Measurements from ENCODE around the gene DIP2C. TPM values are rescaled to one million over a fixed set of nuclear protein-coding genes. Genes with fewer than 3 reads are reported as not detected.
"Not testable (repeated sequence)": the region's sequence is repeated elsewhere in the genome, so short reads cannot be mapped to it uniquely, and the experiment has no call there.

The DIP2C gene
- total RNA-seq, 1 donor from 2014 or later = 30.8 TPM

DNA sequence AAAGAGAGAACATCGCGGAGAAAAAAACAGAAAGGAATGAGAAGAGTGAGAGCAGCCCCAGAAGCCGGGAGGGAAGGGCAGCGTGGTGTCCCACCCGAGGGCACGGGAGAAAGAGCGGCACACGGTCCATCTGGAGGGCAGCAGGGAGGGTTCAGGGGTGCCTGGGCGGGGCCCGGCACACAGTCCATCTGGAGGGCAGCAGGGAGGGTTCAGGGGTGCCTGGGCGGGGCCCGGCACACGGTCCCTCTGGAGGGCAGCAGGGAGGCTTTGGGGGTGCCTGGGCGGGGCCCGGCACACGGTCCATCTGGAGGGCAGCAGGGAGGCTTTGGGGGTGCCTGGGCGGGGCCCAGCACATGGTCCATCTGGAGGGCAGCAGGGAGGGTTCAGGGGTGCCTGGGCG is 381.8 kb downstream of the DIP2C start:
- Histone ChIP-seq H3K27ac (replicated peaks) (no peak overlapping the region), H3K9me3 (replicated peaks) (no peaks in the 10 kb centered on the region), H3K27me3 (ENCODE audit: low read depth) (no peaks in the 10 kb centered on the region), H3K4me3 (no peak overlapping the region), H3K36me3 (peaks cover 25% of the 10 kb centered on the region), H3K4me1 (peaks cover 11% of the 10 kb centered on the region)
- intact Hi-C loops (cut with micrococcal nuclease) = no loop called here
- TF ChIP-seq, protein P1, sequence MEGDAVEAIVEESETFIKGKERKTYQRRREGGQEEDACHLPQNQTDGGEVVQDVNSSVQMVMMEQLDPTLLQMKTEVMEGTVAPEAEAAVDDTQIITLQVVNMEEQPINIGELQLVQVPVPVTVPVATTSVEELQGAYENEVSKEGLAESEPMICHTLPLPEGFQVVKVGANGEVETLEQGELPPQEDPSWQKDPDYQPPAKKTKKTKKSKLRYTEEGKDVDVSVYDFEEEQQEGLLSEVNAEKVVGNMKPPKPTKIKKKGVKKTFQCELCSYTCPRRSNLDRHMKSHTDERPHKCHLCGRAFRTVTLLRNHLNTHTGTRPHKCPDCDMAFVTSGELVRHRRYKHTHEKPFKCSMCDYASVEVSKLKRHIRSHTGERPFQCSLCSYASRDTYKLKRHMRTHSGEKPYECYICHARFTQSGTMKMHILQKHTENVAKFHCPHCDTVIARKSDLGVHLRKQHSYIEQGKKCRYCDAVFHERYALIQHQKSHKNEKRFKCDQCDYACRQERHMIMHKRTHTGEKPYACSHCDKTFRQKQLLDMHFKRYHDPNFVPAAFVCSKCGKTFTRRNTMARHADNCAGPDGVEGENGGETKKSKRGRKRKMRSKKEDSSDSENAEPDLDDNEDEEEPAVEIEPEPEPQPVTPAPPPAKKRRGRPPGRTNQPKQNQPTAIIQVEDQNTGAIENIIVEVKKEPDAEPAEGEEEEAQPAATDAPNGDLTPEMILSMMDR (IDR thresholded peaks at IDR 0.05; ENCODE audit: borderline replicate concordance) = no peak
- no peak for DNase-seq

- intact Hi-C loops (cut with micrococcal nuclease) = no loop called here
- Histone ChIP-seq H3K27ac (replicated peaks) (no peak overlapping the region), H3K36me3 (peaks cover 25% of the 10 kb centered on the region), H3K9me3 (replicated peaks) (no peaks in the 10 kb centered on the region), H3K27me3 (ENCODE audit: low read depth) (no peaks in the 10 kb centered on the region), H3K4me3 (no peak overlapping the region), H3K4me1 (peaks cover 11% of the 10 kb centered on the region)
- TF ChIP-seq, protein P1 (IDR thresholded peaks at IDR 0.05; ENCODE audit: borderline replicate concordance) = no peak
- DNase-seq = no peak
Measured at GRCh38 chr10:306675-307185, 382.7 kb downstream of the DIP2C start.

- Histone ChIP-seq H3K4me3 (no peak overlapping the region), H3K27me3 (ENCODE audit: low read depth) (no peaks in the 10 kb centered on the region), H3K27ac (replicated peaks) (no peak overlapping the region), H3K4me1 (peaks cover 11% of the 10 kb centered on the region), H3K9me3 (replicated peaks) (no peaks in the 10 kb centered on the region), H3K36me3 (peaks cover 25% of the 10 kb centered on the region)
- TF ChIP-seq, protein P1 (IDR thresholded peaks at IDR 0.05; ENCODE audit: borderline replicate concordance) = no peak
- no peak for DNase-seq
- intact Hi-C loops (cut with micrococcal nuclease) = no loop called here
Measured at GRCh38 chr10:306007-306674, 383.3 kb downstream of the DIP2C start.

GRCh38 chr10:305034-305433 is 384.4 kb downstream of the DIP2C start:
- Histone ChIP-seq H3K4me3 (no peak overlapping the region), H3K27me3 (ENCODE audit: low read depth) (no peaks in the 10 kb centered on the region), H3K9me3 (replicated peaks) (no peaks in the 10 kb centered on the region), H3K36me3 (peaks cover 22% of the 10 kb centered on the region), H3K4me1 (peaks cover 11% of the 10 kb centered on the region), H3K27ac (replicated peaks) (no peak overlapping the region)
- no peak for DNase-seq
- intact Hi-C loops (cut with micrococcal nuclease) = no loop called here
- TF ChIP-seq, protein P1 (IDR thresholded peaks at IDR 0.05; ENCODE audit: borderline replicate concordance) = no peak

GRCh38 chr10:301536-301935 is 387.9 kb downstream of the DIP2C start:
- intact Hi-C loops (cut with micrococcal nuclease) = no loop called here
- TF ChIP-seq, protein P1 (IDR thresholded peaks at IDR 0.05; ENCODE audit: borderline replicate concordance) = no peak
- Histone ChIP-seq H3K36me3 (peaks cover 7% of the 10 kb centered on the region), H3K4me3 (no peak overlapping the region), H3K27ac (replicated peaks) (no peak overlapping the region), H3K27me3 (ENCODE audit: low read depth) (no peaks in the 10 kb centered on the region), H3K4me1 (peaks cover 15% of the 10 kb centered on the region), H3K9me3 (replicated peaks) (no peaks in the 10 kb centered on the region)
- no peak for DNase-seq

- H3K27me3 ChIP-seq (ENCODE audit: low read depth); H3K36me3 ChIP-seq; intact Hi-C loops (cut with micrococcal nuclease); H3K4me3 ChIP-seq; DNase-seq; H3K27ac ChIP-seq (replicated peaks); H3K9me3 ChIP-seq (replicated peaks): not testable (repeated sequence)
- H3K4me1 ChIP-seq = peaks cover 14% of the 10 kb centered on the region
Measured at GRCh38 chr10:300580-300979, 388.9 kb downstream of the DIP2C start.
